Skin epidermis (tissue), 12 donors: ENCODE results near the gene WARS2.

Experiments used
- H3K27ac ChIP-seq, 21 experiments: fragments of 200-600 bp; sonication (generic) in 11 of 21; one replicate each; pipeline ENCODE4 v1.5.0; 2020; ENCODE audit warnings: mild to moderate bottlenecking in 3 of 21, inconsistent platforms in 2 of 21, moderate library complexity in 2 of 21
- H3K4me3 ChIP-seq, 7 experiments: fragments of 200-600 bp; sonication (generic) in 2 of 7; one replicate each; pipeline ENCODE4 v1.5.0; 2020; ENCODE audit warnings: inconsistent platforms in 2 of 7, mild to moderate bottlenecking in 2 of 7, moderate library complexity in 1 of 7

Gene WARS2

DNA sequence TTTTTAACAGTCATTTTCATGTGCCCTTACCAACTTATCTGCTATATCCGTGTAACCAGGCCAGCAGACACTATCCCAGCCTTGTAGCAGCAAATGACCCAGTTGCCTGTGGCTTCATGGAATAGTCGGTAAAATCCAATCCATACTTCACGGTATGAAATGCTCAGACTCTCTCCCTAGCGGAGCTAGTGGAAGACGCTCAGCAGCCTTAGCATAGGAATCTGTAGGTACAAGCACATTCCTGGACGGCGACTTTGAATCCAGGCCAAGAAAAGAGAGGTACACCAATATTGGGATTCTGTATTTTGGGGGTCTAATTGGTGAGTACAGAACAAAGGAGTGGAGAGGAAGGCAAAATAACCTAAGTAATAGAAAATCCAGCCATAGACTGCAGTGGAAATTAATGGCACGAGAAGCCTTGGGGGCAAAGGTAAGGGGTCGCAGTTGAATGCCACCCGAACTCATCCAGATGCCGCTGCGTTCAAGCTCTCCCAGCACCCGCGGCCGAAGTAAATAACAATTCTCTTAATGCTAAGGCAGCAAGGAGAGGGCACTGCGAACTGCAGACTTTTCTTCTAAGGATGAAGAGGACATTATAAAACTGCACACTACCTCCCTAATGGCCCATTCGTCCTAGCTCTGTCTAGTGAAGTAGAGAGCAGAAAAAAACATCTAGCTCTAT is 134.6 kb downstream of the WARS2 start:
- H3K4me3 ChIP-seq: peak overlapping the region in 1 of 7 experiments; percentile 30

DNA sequence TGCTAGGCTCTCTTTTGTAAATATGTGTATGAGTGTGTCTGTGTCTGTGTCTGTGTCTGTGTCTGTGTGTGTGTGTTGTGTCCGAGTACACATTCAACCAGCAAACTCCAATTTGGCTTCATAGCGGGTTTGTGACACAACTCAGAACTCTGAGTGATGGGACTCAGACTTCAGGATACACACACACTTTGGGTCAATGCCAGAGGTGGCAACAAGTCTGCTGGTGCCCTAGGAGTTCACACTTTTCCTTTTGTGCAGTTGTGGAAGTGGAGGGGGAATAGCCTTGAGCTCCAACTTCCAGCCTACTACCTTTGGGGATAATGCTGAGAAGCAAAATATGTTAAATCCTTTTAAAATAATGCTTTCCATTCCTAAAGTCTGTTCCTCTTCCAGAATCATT is 135.7 kb downstream of the WARS2 start:
- no peak overlapping the region for H3K27ac ChIP-seq
- no peak overlapping the region for H3K4me3 ChIP-seq

More for the DNA sequence above, 134.6 kb downstream of the WARS2 start:
- peak overlapping the region in 2 of 21 experiments; percentile 9 to 80 for H3K27ac ChIP-seq

DNA sequence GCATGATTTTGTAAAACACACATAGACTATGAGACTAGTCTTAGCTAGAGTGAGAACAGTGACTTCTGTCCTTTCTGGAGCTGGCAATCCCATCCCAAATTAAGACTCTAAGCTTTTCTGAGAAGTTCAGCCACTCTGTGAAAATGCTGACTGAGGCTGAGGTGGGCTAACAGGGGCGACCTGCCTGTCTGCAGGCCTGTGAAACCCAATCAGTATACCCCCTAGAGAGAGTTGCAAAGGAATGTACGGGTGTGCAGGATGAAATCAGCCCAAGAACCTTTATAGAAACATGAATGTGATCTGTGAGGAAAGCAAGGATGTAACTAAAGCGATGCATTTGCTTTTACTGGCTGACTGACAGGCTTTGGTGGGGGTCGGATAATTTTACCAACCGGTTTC is 136.3 kb downstream of the WARS2 start:
- Histone ChIP-seq H3K27ac (no peak overlapping the region), H3K4me3 (no peak overlapping the region)

DNA sequence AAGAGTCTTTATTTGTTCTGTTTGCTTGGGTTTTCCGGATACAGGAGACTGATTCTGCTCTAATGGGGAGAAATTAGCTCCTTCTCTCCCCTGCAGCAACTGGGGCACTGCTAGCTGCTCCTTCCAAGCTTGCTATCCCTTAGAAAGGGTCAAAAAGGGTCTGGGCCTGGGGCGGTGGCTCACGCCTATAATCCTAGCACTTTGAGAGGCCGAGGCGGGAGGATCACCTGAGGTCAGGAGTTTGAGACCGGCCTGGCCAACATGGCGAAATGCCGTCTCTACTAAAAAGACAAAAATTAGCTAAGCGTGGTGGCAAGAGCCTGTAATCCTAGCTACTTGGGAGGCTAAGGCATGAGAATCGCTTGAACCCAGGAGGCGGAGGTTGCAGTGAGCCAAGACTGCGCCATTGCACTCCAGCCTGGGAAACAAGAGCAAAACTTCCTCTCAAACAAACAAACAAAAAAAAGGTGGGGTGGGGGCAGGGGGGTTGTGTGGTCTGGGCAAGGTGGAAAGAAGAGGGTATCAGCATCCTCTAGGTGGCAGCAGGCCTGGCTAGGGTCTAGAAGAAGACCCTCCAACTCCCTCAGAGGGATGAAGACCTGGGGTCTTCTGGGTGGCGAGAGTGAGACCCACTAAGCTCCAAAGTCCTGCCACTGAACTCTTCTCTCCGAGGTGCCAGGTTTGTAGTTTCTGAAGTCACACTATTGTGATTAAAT is 136.9 kb downstream of the WARS2 start:
- H3K4me3 ChIP-seq: no peak overlapping the region
- no peak overlapping the region for H3K27ac ChIP-seq

DNA sequence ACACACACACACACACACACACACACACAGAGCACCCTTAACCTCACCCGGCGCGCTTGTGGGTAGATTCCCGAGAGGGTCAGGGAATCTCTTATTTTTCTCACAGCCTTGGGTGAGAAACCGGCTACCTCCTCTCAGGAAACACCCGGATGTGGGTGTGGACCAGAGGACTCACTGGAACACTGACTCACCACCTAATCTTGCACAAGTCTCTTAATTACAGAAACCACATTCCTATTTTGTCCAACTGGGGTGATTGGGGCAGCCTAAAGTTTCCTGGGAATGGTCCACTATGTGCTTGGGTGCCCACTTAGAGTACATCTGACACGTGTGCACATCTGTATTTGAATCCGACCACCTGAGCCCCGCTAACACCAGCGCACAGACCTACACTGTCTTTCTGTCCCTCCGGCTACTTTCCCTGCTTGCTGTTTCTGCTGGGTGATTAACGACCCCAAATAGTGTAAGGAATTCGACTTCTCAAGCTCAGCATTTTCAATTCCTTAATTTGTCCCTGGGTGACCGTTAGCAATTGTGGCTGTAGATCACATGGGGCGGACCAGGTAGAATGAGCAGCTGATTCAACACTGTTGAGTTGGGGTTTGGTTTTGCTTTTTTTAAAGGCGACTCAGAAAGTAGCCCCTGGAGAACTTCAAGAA is 138.3 kb downstream of the WARS2 start:
- Histone ChIP-seq H3K27ac (peak overlapping the region in 16 of 21 experiments; percentile 22 to 86 (median 76)), H3K4me3 (peak overlapping the region in 3 of 7 experiments; percentile 20 to 41 (median 25))

DNA sequence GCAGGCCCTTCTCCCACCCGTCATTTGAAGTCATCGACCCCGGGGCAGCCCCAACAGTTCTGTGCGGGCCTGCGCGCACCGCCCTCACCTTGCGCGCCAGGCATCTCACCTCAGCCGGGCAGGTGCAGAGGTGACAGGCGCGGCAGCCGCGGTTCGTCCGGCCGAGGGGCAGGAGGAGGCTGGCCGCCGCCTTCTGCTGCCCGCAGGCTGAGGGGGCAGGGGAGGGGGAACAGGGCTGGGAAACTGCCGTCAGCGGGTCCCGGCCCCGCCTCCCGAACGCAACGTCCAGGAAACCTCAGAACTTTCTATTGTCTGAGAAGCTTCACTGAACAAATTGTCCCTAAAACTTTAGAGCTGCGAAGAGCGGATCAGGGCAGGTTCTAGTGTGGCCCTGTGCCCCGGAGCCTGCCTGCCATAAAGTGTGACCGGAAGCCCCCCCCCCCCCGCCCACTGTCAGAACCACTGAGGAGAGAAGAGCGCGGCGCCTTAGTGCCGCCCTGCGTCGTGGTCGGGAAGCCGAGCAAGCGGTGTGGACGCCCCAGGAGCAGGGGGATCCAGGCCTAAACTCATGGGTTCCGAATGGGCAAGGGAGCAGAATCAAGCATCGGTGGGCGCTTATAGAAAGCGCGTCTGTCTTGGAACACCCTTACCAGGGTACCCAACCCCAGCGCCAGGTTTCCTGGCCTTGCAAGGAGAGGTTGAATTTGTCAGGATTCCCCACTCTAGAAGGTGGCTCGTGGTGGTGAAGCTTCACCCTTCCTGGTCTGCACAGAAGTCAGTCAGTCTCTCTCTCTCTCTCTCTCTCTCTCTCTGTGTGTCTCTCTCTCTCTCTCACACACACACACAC is 139.0 kb downstream of the WARS2 start:
- Histone ChIP-seq H3K27ac (peak overlapping the region in 20 of 21 experiments; percentile 22 to 86 (median 75)), H3K4me3 (peak overlapping the region; percentile 18 to 41 (median 23))

DNA sequence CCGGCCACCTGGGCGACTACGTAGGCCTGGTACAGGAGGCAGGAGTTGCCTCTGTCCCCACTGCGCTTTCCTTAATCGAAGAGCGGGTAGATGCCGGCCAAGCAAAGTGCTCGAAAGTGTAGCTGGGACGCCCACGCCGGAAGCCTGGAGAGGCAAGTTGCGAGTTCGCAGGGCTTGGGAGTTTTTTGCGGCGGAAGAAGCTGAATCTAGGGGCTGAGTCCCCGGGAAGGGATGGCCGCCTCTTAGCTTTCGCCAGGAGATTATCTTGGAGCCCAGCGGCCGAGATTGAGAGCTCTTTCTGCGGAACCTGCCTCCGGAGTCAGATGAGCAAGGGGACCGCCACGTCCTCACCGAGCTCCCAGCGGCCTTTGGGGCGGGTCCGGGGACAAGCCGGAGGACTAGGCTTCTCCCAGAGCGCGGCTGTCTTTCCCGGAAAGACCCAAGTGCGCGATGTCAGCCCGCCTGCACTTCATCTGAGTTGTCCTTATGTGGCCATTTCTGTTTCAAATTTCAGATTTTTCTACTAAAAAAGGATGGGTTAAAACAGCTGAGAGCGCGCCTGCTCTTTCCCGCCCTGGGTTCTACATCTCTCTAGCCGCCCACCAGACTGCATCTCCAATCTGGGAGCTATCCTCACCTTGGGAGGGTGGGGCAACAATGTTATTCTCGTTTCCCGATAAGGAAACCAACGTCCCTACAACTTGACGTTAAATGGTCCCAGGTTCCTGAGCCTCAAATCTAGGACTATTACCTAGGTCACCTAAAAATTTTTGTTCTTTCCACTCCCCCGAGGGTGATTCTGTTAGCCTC is 139.9 kb downstream of the WARS2 start:
- Histone ChIP-seq H3K27ac (peak overlapping the region in 19 of 21 experiments; percentile 22 to 86 (median 75)), H3K4me3 (peak overlapping the region; percentile 18 to 41 (median 23))

DNA sequence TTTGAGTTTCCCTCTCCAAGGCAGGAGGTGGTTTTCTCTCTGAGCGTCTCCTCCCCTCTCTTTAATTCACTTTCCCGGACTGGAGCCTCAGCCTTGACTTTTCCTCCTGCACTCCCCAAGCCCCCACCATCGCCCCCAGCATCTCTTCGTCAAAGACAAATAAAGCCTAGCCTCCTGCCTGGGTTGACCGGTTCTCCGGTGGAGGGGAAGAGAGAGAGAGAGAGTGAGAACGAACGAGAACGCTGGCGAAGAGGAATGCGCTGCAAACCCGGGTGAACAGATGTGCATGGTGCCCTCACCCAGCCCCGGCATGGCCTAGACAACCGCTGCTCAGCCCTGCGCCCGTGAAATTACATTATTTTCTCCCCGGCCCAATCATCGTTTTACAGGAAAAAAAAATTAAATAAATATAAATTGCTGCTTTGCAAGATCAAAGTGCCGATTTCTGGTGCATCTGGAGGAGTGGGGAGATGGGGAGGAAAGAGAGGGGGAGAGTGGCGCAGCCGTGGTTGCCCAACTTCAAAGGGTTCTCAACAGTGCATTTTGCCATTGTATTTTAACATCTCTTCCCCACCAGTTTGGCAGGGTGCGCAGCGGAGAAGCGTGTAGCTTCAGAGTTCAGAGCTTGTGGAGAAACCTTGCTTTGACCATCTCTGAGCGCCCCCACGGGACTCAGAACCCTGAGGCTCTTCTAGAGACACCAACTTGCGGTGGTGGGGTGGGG is 140.9 kb downstream of the WARS2 start:
- peak overlapping the region in 12 of 21 experiments; percentile 17 to 86 (median 76) for H3K27ac ChIP-seq
- peak overlapping the region in 3 of 7 experiments; percentile 10 to 41 (median 25) for H3K4me3 ChIP-seq

DNA sequence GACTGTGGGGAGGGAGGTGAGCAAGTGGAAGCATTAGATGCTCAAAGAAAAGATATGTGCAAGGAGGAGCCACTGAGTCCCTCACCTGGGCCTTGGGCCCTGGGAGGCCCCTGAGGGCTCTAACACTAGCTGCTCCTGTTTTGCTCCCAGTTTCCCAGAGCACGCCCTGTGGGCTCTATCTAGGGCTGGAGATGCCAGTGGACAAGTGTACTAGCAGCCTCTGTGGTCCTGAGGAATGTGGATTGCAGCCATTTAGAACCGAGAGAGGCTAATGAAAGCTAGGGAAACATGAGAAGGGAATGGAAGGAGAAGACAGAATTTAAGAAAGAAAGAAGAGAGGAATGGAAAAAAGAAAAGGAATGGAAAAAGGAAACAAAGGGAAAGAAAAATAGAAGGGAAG is 142.3 kb downstream of the WARS2 start:
- Histone ChIP-seq H3K4me3 (no peak overlapping the region), H3K27ac (no peak overlapping the region)

DNA sequence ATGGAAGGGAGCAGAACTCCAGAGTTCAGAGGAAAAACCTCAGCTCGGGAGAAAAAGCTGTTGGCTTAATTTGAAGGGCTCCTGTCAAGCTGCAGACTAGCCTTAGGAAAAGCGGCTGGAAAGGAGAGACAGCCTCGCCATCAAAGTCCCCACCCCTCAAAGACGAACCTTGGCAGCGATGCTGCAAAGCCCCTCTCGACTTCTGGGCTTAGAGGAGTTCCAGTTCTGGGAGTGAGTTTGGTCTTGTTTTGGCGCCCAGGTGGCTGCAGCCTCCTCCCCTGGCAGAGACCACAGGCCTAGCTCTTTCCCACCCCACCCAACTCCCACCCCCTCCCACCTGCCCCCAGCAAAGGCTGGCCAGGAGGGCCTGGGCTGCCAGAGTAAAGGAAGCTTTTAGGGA is 143.2 kb downstream of the WARS2 start:
- H3K4me3 ChIP-seq: no peak overlapping the region
- no peak overlapping the region for H3K27ac ChIP-seq

DNA sequence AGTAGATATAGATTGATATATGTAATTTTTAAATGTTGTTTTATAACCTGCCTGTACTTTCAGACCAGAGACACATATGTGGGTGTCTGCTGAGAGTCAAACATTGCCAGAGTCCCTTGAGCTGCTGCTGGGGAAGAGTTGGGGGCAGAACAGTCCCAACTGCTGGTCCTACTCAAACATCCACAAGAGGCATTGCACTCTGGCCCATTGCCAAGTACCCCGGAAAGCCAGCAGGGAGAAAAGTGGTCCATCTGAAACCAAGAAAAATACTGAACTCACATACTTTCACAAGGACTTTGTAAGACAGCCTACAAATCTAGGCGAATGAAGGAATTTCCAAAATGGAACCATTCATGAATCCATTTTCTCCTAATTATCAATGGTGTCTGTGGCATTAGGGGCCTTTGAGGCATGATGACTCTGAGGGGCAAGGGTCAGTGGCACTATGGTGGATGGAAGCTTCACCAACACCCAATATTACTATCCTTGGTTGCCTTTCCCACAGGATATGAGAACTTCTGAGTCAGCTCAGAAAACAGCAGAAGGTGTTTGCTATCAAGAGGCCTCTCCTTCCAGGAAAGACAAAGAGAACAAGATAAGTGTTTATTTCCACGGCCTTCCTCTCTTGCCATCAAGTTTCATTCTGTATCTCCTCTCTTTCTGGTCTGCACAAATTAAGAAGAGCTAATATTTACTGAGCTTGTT is 145.0 kb downstream of the WARS2 start:
- Histone ChIP-seq H3K4me3 (no peak overlapping the region), H3K27ac (no peak overlapping the region)

DNA sequence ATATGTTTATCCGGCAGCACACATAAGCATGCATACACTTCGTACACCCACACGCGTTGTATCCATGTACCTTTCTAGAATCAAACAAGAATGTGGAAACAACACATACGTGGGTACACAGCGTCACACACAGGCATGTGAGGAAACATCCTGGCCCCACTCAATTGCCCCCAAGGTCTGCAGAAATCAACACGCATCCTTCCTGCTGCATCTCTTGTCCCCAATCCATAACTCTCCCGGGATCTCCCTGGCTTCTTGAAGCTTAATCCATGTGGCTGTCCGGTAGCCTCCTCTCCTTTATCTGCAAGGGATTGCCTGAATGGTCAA is 146.8 kb downstream of the WARS2 start:
- H3K27ac ChIP-seq: no peak overlapping the region

DNA sequence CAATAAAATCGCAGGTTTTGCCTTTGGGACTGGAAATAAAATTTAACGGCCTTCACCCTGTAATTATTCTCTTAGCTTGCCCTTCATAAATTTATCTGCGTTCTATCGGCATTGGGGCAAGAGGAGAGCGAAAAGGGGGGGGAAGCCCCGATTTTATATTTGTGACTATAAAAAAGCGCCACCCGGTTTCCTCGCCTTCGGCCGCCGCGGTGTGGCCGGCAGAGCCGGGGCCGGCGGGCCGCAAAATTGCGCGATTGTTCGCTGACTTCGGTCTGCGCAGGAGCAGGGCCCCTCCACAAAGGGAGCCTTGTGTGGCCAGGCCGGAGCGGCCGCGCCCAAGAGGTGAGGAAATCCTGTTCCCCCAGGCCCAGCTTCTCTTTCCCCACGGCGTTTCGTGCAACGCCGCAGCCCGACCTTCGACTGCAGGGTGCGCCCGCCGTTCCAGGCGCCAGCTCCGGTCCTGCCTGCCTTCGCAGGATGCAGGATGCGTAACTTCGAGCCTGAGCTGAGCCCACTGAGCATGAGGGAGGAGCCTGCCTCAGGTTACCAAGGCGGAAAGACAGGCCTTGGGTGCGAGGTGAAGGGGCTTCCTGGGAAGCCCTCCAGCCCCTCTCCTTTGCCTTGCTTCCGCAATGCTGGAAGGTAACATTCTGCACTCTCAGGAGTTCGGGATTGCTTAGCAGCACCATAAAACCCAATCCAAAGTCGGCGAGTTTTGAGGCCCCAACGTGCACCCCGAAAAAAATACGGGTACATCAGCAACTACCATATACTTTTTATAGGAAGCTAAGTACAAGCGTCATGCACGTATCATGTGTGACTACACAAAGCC is 147.4 kb downstream of the WARS2 start:
- H3K27ac ChIP-seq: peak overlapping the region in 2 of 21 experiments; percentile 7 to 27
- peak overlapping the region in 1 of 7 experiments; percentile 0 for H3K4me3 ChIP-seq

More for the DNA sequence above, 146.8 kb downstream of the WARS2 start:
- H3K4me3 ChIP-seq: no peak overlapping the region

DNA sequence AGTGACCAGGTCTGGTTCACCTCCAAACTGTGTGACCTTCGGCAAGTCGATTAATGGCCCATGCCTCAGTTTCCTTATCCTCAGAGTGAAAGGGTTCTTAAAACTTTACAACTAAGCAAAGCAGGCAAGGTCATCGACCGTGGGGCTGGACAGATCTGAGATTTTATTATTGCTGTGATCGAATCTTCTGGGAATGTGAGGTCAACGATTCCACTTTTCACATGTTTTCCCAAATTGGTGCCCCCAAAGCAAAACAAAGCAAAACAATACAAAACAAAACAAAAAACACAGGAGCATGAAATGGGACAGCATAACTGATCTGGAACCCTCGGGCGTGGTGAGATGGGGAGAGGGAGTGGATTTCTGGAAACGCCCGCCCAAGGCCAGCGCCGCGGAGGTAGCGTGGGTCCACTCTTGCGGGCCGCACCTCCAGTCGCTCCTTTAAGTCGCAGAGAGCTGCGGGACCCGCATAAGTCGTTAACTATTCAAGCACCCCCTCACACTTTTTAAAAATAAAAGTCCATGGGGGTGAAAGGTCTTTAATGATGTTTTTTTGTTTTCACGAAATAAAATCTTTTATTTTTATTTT is 148.1 kb downstream of the WARS2 start:
- H3K4me3 ChIP-seq: peak overlapping the region in 1 of 7 experiments; percentile 0
- peak overlapping the region in 1 of 21 experiments; percentile 7 for H3K27ac ChIP-seq

DNA sequence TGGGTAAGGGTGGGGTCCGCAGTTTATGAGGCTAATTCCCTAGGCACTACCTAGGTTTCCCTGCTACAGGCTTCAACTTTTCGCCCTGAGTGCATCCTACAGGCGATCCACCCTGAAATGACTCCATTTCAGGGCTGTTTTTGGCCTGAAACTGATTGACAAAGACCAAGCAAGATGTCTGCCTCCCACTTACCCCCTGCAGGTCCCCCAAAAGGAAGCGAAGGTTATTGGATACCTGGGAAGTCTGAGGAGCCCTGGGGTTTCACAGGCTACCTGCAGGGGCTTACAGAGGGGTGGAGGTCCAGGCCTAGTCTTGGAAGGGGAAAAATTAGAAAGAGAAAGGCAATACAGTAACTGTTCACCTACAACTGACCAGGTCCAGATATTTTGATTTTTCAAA is 149.0 kb downstream of the WARS2 start:
- no peak overlapping the region for H3K27ac ChIP-seq
- no peak overlapping the region for H3K4me3 ChIP-seq

DNA sequence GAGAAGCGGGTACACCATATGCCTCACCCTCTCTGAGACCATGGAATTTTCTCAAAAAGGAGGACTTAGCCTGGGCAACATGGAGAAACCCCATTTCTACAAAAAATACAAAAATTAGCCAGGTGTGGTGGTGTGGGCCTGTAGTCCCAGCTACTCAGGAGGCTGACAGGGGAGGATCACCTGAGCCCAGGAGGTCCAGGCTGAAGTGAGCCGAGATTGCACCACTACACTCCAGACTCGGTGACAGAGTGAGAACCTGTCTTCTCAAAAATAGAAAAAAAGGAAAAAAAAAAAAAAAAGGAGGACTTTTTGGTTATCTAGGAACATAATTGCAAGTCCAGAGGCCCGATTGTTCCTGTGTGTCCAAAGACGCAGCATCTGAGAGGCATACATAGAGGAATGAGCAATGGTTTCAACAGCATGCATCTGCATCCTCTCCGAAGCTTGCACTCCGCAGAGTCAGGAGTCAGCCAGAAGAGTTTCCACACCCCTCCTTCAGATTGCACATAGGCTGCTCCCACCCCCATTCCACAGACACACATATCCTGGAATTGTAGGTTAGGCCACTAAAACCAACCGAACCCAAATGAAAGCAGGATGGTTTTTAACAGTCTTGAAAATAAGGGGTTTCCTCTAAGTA is 149.8 kb downstream of the WARS2 start:
- no peak overlapping the region for H3K4me3 ChIP-seq
- peak overlapping the region in 15 of 21 experiments; percentile 3 to 91 (median 73) for H3K27ac ChIP-seq
